HG03457 (cell line): ENCODE measurements around the gene NPAS2.

Source experiments
- ATAC-seq: cut with Tn5 transposase; IDR thresholded peaks from one replicate; pipeline ENCODE4 v1.9.1; 2021; ENCODE audit warnings: moderate number of reproducible peaks; ENCODE audit not compliant: unreplicated experiment

Gene NPAS2

GRCh38 chr2:101004620-101005325, 184.8 kb downstream of the NPAS2 start:
- ATAC-seq = no peak

GRCh38 chr2:101006065-101006715, 186.3 kb downstream of the NPAS2 start:
- ATAC-seq = no peak

GRCh38 chr2:101007415-101008345, 187.7 kb downstream of the NPAS2 start:
- no peak for ATAC-seq

GRCh38 chr2:101011152-101011551, 191.2 kb downstream of the NPAS2 start:
- no peak for ATAC-seq

GRCh38 chr2:101012054-101012705, 192.2 kb downstream of the NPAS2 start:
- ATAC-seq = peak; percentile 75

GRCh38 chr2:101012706-101013181, 192.8 kb downstream of the NPAS2 start:
- no peak for ATAC-seq

GRCh38 chr2:101014264-101014857, 194.4 kb downstream of the NPAS2 start:
- ATAC-seq = no peak

GRCh38 chr2:101017371-101017770, 197.4 kb downstream of the NPAS2 start:
- no peak for ATAC-seq

GRCh38 chr2:101018934-101019333, 199.0 kb downstream of the NPAS2 start:
- ATAC-seq = no peak

GRCh38 chr2:101022221-101022620, 202.3 kb downstream of the NPAS2 start:
- ATAC-seq = no peak

- no peak for ATAC-seq
These were observed 203.6 kb downstream of the NPAS2 start for GRCh38 chr2:101023327-101024107.

- no peak for ATAC-seq
These were observed 205.6 kb downstream of the NPAS2 start for GRCh38 chr2:101025561-101025960.

GRCh38 chr2:101026253-101026701, 206.3 kb downstream of the NPAS2 start:
- ATAC-seq = no peak

- no peak for ATAC-seq
These were observed 207.1 kb downstream of the NPAS2 start for GRCh38 chr2:101026923-101027469.

GRCh38 chr2:101027852-101028251, 207.9 kb downstream of the NPAS2 start:
- no peak for ATAC-seq

GRCh38 chr2:101030866-101031554, 211.1 kb downstream of the NPAS2 start:
- ATAC-seq = no peak

- ATAC-seq = no peak
These were observed 212.3 kb downstream of the NPAS2 start for GRCh38 chr2:101032084-101032776.

- no peak for ATAC-seq
These were observed 216.6 kb downstream of the NPAS2 start for GRCh38 chr2:101036562-101036961.
